Gastroesophageal sphincter (tissue), 4 donors: ENCODE measurements around the gene CD177. TPM values are rescaled to one million over a fixed set of nuclear protein-coding genes. Genes with fewer than 3 reads are reported as not detected.
"Not testable (repeated sequence)": the region's sequence is repeated elsewhere in the genome, so short reads cannot be mapped to it uniquely, and the experiment has no call there.

Experiments
- ATAC-seq: fragments of 150-250 bp; one replicate; pipeline ENCODE4 v1.9.1; 2016; ENCODE audit warnings: mild to moderate bottlenecking, moderate library complexity
- H3K27ac ChIP-seq, 4 donors: fragments of 200-600 bp; sonication (generic) in 3 of 4; 1 replicate in 3 of 4; 2 replicates in 1 of 4; pipeline ENCODE4 v1.5.1; 2016 to 2019
- H3K27me3 ChIP-seq: fragments of 200-600 bp; sonication (generic); one replicate; pipeline ENCODE4 v1.5.1; 2019
- H3K36me3 ChIP-seq, 2 donors: fragments of 200-600 bp; sonication (generic); one replicate each; pipeline ENCODE4 v1.5.1; 2019; ENCODE audit warnings: control low read depth in 1 of 2
- H3K4me1 ChIP-seq, 3 donors: fragments of 200-600 bp; sonication (generic); 1 replicate in 2 of 3; 2 replicates in 1 of 3; pipeline ENCODE4 v1.5.1; 2016 to 2019; ENCODE audit warnings: control low read depth in 2 of 3
- H3K4me3 ChIP-seq, 2 donors: fragments of 200-600 bp; sonication (generic); one replicate each; pipeline ENCODE4 v1.5.1; 2019; ENCODE audit warnings: mild to moderate bottlenecking in 1 of 2, moderate library complexity in 1 of 2
- H3K9me3 ChIP-seq, 3 donors: fragments of 200-600 bp; sonication (generic); one replicate each; pipeline ENCODE4 v1.5.1; 2017 to 2019; ENCODE audit warnings: control low read depth in 2 of 3
- CTCF ChIP-seq, 4 experiments: fragments of 200-600 bp in 2 of 4; fragments of 450-650 bp in 2 of 4; sonication (generic) in 1 of 4; IDR thresholded peaks; one replicate each; pipeline ENCODE4 v1.5.1; 2017 to 2019; ENCODE audit warnings: antibody characterized with exemption in 4 of 4, mild to moderate bottlenecking in 2 of 4, moderate library complexity in 2 of 4
- EP300 ChIP-seq: sonication (generic); formaldehyde crosslinking; IDR thresholded peaks from one replicate; pipeline ENCODE4 v1.6.1; 2017; ENCODE audit warnings: antibody characterized with exemption, mild to moderate bottlenecking
- POLR2A ChIP-seq, 2 donors: fragments of 450-650 bp; IDR thresholded peaks; one replicate each; pipeline ENCODE4 v1.6.1; 2017; ENCODE audit warnings: antibody characterized with exemption in 2 of 2, mild to moderate bottlenecking in 2 of 2, moderate library complexity in 1 of 2
- POLR2AphosphoS5 ChIP-seq: sonication (generic); formaldehyde crosslinking; IDR thresholded peaks from one replicate; pipeline ENCODE4 v1.6.1; 2017; ENCODE audit warnings: antibody characterized with exemption
- WGBS, 2 donors: methylation state at CpG; one replicate each; pipeline ENCODE4 v1.1.5; 2018; ENCODE audit warnings: low coverage in 1 of 2; 5-methylcytosine and 5-hydroxymethylcytosine counted together
- total RNA-seq, 4 donors: library from RNA; depleted of rRNA; stranded (reverse); fragments of >200 nt; gene quantifications; one replicate each; pipeline ENCODE4 v1.1.0, GENCODE V29; 2016

The CD177 gene
- total RNA-seq, 4 donors from 2014 or later, result 0.15 to 1.8 (median 0.69) TPM

DNA sequence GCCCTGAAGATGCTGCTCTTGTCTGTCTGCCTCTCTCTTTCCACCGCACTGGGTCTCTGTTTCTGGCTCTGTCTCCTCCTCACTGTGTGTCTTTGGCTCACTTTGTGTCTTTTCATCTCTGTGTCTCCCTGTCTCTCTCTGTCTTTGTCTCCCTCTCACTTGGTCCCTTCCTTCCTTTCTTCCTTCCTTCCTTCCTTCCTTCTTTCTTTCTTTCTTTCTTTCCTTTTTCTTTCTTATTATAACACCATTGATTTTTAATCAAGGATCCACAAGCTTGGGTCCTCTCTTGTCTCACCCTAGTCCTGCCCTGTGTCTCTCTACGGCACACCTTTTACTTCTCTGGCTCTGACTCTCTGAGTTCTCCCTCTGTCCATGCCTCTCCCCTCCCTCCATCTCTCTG is 14.3 kb downstream of the CD177 start:
- H3K27ac ChIP-seq, result no peak overlapping the region
- TF ChIP-seq POLR2AphosphoS5, result no peak
- TF ChIP-seq EP300, result no peak
- TF ChIP-seq CTCF (IDR thresholded peaks at IDR 0.05), result no peak
- no peak for TF ChIP-seq POLR2A (IDR thresholded peaks at IDR 0.05)
- WGBS, 2 donors, result 85% methylated on average over 2 of the region's 2 CpGs
- peaks cover 17% of the 10 kb centered on the region for H3K27me3 ChIP-seq
- H3K36me3 ChIP-seq, result no peaks in the 10 kb centered on the region
- H3K4me1 ChIP-seq, result no peaks in the 10 kb centered on the region
- no peak overlapping the region for H3K4me3 ChIP-seq
- ATAC-seq, result no peak
- H3K9me3 ChIP-seq, result no peaks in the 10 kb centered on the region

DNA sequence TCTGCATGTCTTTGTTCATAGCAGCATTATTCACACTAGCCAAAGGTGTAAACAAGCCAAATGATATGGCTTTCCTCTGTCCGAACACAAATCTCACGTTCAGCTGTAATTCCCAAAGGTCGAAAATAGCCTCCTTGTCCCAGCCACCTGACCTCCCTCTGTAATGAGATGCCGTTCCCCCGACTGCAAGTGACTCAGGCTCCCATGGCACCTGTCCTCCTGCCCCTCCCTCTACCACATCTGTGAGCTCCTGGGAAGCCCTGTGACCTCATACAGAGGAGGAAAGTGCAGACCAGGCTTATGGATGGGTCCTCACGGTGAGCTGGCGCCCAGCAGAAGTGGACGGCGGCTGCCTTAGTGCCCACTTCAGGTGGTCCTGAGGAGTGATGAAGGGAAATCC is 15.4 kb downstream of the CD177 start:
- WGBS, 2 donors, result 60% methylated on average over 1 of the region's 9 CpGs; no CpG with 5 or more reads in 1 of the 2 donors
- ATAC-seq, H3K4me3 ChIP-seq, H3K36me3 ChIP-seq, H3K9me3 ChIP-seq, H3K27ac ChIP-seq, H3K4me1 ChIP-seq: not testable (repeated sequence)
- peaks cover 12% of the 10 kb centered on the region for H3K27me3 ChIP-seq

- Histone ChIP-seq H3K4me3 (no peak overlapping the region), H3K36me3 (no peaks in the 10 kb centered on the region), H3K27ac (no peak overlapping the region), H3K4me1 (no peaks in the 10 kb centered on the region), H3K9me3 (no peaks in the 10 kb centered on the region), H3K27me3 (peaks cover 10% of the 10 kb centered on the region)
- ATAC-seq, result no peak
- WGBS, 2 donors, result 64 to 65% methylated on average over 4 to 5 of the region's 8 CpGs
- TF ChIP-seq CTCF (IDR thresholded peaks at IDR 0.05), result no peak
- TF ChIP-seq POLR2AphosphoS5, result no peak
- no peak for TF ChIP-seq POLR2A (IDR thresholded peaks at IDR 0.05)
- no peak for TF ChIP-seq EP300
Measured at GRCh38 chr19:43371909-43372308, 18.4 kb downstream of the CD177 start.

- no peak for TF ChIP-seq EP300
- TF ChIP-seq POLR2A (IDR thresholded peaks at IDR 0.05), result no peak
- no peak for TF ChIP-seq CTCF (IDR thresholded peaks at IDR 0.05)
- no peak for TF ChIP-seq POLR2AphosphoS5
- no peak for ATAC-seq
- Histone ChIP-seq H3K36me3 (no peaks in the 10 kb centered on the region), H3K4me1 (no peaks in the 10 kb centered on the region), H3K27me3 (peaks cover 9% of the 10 kb centered on the region), H3K4me3 (no peak overlapping the region), H3K9me3 (no peaks in the 10 kb centered on the region), H3K27ac (no peak overlapping the region)
- WGBS, 2 donors, result 64% methylated on average over 5 of the region's 7 CpGs; no CpG with 5 or more reads in 1 of the 2 donors
Measured at GRCh38 chr19:43372462-43372861, 19.0 kb downstream of the CD177 start.

GRCh38 chr19:43377624-43378023 is 24.1 kb downstream of the CD177 start:
- no CpG with 5 or more reads among the region's 3 CpGs for WGBS, 2 donors
- not testable (repeated sequence) for H3K27ac ChIP-seq, ATAC-seq, H3K9me3 ChIP-seq, H3K4me1 ChIP-seq, H3K4me3 ChIP-seq, H3K36me3 ChIP-seq
- peaks cover 24% of the 10 kb centered on the region for H3K27me3 ChIP-seq

- Histone ChIP-seq H3K36me3 (no peaks in the 10 kb centered on the region), H3K27ac (no peak overlapping the region), H3K9me3 (no peaks in the 10 kb centered on the region), H3K4me3 (no peak overlapping the region), H3K4me1 (no peaks in the 10 kb centered on the region), H3K27me3 (peaks cover 24% of the 10 kb centered on the region)
- TF ChIP-seq POLR2AphosphoS5 (no peak), CTCF (IDR thresholded peaks at IDR 0.05) (no peak), EP300 (no peak), POLR2A (IDR thresholded peaks at IDR 0.05) (no peak)
- ATAC-seq, result no peak
- 0 to 7% methylated on average over 4 to 7 of the region's 14 CpGs for WGBS, 2 donors
Measured at GRCh38 chr19:43380008-43380407, 26.5 kb downstream of the CD177 start.
